ENCODE data around the gene ZFYVE28.

Gene ZFYVE28

DNA sequence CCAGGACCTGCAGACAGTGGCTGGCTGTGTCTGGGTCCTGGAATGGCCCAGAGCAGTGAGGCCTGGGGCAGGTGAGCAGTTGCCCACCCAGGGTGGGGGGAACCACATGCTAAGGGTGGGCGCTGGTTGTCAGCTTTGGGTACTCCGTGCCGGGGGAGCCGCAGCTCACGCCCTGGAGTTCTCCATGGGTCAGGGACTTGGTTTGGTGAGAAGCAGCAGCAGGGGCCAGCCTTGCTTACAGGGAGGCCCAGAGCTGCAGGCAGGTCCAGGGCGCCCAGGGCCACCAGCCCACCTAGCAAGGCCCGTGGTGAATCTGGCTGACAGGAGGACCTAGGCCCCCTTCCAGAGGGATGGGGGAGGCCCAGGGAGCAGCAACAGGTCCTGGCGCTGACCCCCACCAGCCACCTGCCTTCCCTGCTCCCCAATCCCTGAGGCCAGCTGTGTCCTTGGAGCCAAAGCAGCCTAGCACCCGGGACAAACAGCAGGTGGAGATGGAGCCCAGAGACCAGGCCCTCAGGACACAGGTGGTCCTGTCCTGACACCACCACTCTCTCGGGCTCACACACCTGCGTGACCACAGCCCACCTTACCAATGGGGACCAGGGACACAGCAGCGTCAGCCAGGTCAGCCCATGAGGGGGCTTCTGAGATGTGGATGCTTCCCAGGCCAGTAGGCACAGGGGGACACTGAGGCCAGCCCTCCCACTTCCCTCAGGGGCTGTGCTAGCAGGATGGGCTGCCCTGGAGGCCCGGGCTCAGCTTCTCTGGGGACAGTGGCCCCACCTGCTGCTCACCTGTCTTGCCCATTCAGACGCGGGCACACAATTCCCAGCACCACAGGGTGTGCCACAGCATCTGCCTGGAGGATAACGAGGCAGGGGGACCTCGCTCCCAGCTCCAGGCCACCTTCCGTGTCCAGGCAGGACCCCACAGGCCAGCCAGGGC lies 160.1 kb downstream of the ZFYVE28 start:
- no peak for DNase-seq (ENCODE audit: low read depth)
- no peak overlapping the region for H3K4me3 ChIP-seq (replicated peaks; ENCODE audit: low read depth, low read length)

DNA sequence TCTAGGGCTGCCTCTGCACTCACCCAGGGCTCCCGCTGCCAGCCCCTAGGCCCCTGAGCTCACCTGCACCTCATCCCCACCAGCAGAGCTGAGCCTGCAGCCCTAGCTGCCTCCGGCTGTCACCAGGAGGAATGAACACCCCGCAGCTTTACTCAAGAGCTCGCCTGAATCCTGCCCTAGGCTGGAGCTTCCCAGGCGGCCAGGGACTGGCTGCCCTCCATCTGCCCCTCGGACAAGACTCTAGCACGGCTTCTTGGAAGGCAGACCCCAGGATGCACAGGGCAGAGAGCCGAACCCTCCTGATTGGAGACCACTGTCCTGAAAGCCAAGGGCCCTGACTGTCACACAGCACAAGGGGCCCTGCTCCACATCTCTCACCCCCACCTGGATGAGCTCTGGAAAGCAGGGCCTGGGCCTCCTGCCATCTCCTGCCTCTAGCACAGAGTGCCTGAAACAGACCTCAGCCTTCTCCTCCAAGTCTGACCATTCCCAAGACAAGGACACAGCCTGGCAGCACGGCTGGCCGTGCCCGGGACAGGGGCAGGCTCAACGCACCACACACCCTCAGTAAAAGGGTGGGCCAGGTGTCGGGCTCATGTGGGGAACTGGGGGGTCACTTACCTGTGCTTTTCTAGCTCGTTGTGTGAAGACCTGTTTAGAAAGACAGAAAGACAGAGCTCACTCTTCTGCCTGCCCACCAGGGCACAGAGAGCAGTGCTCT lies 160.9 kb downstream of the ZFYVE28 start:
- peak overlapping the region; percentile 5 for H3K4me3 ChIP-seq (replicated peaks; ENCODE audit: low read depth, low read length)
- DNase-seq (ENCODE audit: low read depth): no peak
- TF ChIP-seq, protein P1, sequence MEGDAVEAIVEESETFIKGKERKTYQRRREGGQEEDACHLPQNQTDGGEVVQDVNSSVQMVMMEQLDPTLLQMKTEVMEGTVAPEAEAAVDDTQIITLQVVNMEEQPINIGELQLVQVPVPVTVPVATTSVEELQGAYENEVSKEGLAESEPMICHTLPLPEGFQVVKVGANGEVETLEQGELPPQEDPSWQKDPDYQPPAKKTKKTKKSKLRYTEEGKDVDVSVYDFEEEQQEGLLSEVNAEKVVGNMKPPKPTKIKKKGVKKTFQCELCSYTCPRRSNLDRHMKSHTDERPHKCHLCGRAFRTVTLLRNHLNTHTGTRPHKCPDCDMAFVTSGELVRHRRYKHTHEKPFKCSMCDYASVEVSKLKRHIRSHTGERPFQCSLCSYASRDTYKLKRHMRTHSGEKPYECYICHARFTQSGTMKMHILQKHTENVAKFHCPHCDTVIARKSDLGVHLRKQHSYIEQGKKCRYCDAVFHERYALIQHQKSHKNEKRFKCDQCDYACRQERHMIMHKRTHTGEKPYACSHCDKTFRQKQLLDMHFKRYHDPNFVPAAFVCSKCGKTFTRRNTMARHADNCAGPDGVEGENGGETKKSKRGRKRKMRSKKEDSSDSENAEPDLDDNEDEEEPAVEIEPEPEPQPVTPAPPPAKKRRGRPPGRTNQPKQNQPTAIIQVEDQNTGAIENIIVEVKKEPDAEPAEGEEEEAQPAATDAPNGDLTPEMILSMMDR (IDR thresholded peaks at IDR 0.05; ENCODE audit: low read length, missing control alignments): no peak

More for the DNA sequence above, 160.1 kb downstream of the ZFYVE28 start:
- TF ChIP-seq, protein P1 (IDR thresholded peaks at IDR 0.05; ENCODE audit: low read length, missing control alignments): no peak

DNA sequence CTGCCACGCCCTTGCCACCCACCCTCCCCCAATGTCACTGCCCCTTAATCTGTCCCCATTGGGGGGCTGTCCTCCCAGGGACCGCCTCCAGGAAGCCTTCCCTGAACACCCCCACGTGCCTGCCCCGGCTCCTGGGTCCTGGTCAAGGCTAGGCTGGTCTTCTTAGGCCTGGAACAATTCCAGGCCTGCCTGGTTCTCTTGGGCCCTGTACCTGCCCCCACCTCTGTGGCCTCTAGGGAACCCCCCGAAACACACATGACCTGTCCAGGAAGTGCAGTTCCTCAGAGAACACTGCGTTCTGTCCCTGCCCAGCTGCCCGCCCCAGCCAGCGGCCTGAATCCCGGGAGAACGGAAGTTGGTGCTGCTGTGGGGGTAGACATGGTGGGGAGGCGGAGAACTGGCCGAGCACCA lies 161.7 kb downstream of the ZFYVE28 start:
- TF ChIP-seq, protein P1 (IDR thresholded peaks at IDR 0.05; ENCODE audit: low read length, missing control alignments): no peak
- DNase-seq (ENCODE audit: low read depth): peak; percentile 35
- no peak overlapping the region for H3K4me3 ChIP-seq (replicated peaks; ENCODE audit: low read depth, low read length)

DNA sequence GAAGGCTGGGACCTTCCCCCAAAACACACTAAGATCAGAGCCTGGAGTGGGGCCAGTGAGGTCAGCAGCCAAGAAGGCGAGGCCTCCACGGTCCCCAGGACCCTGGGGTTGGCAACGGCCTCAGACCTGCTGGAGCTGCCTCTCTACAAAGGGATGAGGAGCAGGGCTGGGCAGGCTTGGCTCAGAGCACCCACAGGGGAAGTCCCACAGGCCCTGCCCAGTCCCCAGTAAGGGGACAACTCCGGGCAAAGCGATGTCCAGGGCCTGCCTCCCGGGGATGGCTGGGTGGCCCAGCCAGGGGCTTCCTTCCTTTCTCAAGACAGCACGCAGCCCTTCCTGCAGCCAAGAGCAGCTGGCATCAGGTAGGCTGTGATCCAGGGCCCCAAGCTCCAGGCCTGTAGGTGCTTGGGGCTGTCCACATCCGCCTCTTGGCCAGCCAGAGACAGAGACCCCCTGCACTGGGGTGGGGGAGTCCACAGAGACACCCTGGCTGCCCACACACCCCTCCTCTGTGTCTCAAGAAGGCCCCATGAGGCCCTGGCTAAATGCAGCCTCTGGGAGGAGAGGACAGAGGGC lies 162.2 kb downstream of the ZFYVE28 start:
- TF ChIP-seq, protein P1 (IDR thresholded peaks at IDR 0.05; ENCODE audit: low read length, missing control alignments): no peak
- no peak overlapping the region for H3K4me3 ChIP-seq (replicated peaks; ENCODE audit: low read depth, low read length)

DNA sequence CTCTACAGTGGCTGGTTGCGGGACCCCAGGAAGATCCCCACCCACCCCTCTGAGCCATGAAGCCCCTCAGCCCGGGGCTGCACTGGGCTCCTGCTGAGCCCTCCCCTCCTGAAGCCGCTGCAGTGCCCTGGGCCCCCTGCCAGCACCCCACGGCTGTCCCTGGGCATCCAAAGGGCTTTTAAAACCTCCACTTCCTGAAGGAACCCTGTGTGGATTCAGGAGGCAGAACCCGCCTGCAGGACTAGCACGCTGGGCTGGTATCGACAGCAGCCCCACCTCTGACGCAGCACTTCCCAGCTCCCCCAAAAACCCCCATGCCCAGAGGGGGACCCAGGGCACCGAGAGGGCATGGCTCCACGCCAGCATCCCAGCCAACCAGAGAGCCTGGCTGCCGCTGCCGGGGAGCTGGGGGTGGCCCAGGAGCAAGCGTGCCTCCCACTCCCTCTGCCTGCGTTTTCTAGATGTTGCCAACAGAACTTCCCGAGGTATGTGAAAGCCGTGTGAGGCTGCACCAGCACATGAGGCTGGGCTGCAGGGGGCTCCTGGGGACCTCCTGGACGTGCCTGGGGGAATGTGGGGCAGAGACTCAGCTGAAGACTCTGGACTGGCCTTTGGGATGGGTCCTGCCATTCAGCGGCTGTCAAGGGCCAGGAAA lies 162.8 kb downstream of the ZFYVE28 start:
- TF ChIP-seq, protein P1 (IDR thresholded peaks at IDR 0.05; ENCODE audit: low read length, missing control alignments): no peak
- DNase-seq (ENCODE audit: low read depth): peak; percentile 70
- no peak overlapping the region for H3K4me3 ChIP-seq (replicated peaks; ENCODE audit: low read depth, low read length)

More for the DNA sequence above, 162.2 kb downstream of the ZFYVE28 start:
- DNase-seq (ENCODE audit: low read depth): peak; percentile 26

DNA sequence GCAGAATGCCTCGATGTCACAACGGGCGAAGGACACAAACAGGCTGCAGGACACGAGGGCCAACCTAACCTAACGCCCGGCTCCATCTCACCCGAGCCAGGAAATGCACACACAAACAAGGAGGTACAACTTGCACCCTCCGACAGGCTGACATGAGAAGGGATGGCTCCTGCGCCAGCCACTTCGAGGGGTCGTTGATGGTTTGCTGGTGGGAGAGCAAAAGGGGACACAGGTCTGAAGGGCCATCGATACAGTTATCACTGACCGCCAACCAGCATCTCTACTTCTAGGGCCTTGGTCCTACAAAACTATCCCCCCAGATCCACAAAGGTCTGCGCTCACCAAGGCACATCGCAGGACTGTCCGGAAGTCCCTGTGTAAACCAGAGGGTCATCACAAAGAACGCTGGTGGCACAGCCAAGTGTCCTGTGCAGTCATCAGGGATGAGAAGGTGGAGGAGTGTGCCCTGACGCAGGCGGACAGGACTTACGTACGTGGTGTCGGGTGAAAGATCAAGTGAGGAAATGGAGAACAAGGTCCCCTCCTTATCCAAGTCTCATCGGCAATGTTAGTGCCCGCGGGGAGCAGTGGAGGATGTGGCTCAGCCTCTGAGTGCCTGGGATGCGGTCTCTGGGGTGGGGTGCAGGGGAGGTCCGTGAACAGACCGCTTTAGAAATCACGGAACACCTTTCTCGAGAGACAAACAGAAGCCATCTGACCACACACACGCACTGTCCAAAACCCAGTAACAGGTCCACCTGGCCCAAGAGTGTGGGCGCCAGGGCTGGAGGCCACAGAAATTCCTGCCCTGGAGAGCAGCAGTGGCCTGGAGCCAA lies 163.6 kb downstream of the ZFYVE28 start:
- H3K4me3 ChIP-seq (replicated peaks; ENCODE audit: low read depth, low read length): no peak overlapping the region
- DNase-seq (ENCODE audit: low read depth): no peak
- TF ChIP-seq, protein P1 (IDR thresholded peaks at IDR 0.05; ENCODE audit: low read length, missing control alignments): no peak
